ENCODE measurements around the gene HCRTR1.

The HCRTR1 gene

DNA sequence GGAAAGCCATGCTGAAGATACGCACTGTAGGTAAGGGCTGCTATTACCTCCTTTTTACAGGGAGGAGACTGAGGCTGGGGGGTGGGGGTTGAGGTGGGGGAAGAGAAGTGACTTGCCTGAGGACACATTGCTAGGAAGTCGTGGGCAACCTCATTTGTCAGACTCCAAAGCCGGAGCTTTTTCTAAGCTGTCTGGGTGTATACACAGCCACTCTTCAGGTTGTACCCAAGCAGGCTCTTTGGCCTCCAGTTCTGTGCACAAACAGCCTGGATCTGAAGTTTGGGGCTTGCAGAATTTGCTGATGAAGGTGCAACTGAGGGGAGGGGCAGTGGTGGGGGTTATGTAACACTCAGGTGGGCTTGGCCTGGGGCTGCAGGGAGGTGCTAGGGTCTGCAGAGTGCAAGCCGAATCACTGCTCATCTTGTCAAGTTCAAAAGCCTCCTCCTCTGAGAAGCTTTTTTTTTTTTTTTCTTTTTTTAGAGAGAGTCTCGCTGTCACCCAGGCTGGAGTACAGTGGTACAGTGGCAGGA is 24.3 kb upstream of the HCRTR1 start:
- no peak for DNase-seq (ENCODE audit: low read depth)
- in situ Hi-C loops (cut with HindIII; ENCODE audit: low sequenced_read_pairs): no loop called here
- TF ChIP-seq, protein P1, sequence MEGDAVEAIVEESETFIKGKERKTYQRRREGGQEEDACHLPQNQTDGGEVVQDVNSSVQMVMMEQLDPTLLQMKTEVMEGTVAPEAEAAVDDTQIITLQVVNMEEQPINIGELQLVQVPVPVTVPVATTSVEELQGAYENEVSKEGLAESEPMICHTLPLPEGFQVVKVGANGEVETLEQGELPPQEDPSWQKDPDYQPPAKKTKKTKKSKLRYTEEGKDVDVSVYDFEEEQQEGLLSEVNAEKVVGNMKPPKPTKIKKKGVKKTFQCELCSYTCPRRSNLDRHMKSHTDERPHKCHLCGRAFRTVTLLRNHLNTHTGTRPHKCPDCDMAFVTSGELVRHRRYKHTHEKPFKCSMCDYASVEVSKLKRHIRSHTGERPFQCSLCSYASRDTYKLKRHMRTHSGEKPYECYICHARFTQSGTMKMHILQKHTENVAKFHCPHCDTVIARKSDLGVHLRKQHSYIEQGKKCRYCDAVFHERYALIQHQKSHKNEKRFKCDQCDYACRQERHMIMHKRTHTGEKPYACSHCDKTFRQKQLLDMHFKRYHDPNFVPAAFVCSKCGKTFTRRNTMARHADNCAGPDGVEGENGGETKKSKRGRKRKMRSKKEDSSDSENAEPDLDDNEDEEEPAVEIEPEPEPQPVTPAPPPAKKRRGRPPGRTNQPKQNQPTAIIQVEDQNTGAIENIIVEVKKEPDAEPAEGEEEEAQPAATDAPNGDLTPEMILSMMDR (IDR thresholded peaks at IDR 0.05; ENCODE audit: low read depth, low read length, missing control alignments): no peak
- H3K4me3 ChIP-seq (ENCODE audit: low read depth, low read length): no peak overlapping the region

DNA sequence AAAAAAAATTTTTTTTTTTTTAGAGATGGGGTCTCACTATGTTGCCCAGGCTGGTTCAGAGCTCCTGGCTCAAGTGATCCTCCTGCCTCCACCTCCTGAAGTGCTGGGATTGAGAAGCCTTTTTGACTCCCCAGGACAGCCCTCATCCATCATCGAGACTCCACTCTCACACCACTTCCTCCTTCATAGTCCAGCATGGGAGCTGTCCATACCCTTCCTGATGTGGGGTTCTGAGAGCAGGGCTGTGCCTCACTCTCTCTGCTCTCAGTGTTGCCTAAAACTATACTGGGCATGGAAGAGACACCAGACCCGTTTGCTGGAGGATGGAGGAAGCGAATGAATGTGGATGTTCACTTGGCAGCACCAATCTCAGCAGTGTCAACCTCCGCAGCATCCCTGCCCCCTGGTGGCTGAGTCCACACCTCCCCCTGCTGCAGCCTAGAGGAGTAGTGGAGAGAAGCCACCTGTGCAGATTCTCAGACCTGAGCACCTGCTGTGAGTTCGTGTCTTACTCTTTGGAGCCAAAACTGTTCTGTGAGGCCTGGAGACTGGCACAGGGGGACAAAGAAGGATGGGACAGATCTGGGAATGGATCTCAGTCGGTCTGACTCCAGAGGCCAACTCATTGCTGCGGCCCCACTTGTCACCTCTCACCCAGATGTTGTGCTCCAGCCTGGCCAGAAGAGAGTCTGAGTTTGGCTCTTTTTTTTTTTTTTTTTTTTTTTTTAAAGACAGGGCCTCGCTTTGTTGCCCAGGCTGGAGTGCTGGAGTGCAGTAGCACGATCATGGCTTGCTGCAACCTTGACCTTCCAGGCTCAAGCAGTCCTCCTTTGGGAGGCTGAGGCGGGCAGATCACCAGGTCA is 23.5 kb upstream of the HCRTR1 start:
- TF ChIP-seq, protein P1 (IDR thresholded peaks at IDR 0.05; ENCODE audit: low read depth, low read length, missing control alignments): peak; percentile 94
- DNase-seq (ENCODE audit: low read depth): peak; percentile 36
- H3K4me3 ChIP-seq (ENCODE audit: low read depth, low read length): no peak overlapping the region
- in situ Hi-C loops (cut with HindIII; ENCODE audit: low sequenced_read_pairs): no loop called here

DNA sequence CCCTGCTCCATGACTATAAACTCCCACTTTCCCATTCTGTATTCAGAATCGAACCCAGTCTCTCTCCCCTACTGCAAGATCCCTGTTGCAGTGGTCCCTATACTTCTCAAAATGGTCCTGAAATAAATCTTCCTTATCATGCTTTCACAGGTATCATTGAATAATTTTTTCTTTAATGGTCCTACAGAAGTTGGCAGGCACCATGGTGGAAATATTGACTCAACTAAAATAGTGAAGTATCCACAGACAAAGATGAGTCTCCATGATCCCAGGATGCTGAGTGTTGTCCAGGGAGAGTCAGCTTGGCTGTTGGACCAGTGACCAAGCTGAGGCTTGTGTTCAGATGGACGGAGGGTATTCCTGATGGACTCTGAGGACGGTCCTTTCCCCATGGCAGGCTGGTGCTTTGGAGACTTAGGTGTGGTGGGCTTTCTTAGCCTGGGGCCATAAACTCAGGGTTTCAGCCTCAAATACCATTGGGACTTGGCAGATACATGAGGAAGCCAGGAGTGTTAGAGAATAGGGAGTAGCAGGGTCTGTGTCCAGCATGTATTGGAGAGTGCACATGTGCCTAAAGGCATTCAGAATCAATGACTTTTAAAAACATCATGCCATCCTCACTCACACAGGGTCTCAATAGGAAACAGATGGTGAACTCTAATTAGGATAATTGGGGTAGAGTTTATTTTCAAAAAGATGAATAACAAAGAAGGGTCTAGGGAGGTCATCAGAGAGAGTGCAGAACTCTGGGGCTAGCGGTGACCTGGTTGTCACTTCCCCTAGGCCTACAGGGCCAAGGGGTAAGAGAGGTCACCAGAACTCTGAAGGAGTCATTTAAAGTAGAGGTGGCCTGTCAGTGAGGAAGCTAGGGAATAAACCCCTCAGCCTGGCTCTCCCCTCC is 21.4 kb upstream of the HCRTR1 start:
- in situ Hi-C loops (cut with HindIII; ENCODE audit: low sequenced_read_pairs): no loop called here
- TF ChIP-seq, protein P1 (IDR thresholded peaks at IDR 0.05; ENCODE audit: low read depth, low read length, missing control alignments): no peak

DNA sequence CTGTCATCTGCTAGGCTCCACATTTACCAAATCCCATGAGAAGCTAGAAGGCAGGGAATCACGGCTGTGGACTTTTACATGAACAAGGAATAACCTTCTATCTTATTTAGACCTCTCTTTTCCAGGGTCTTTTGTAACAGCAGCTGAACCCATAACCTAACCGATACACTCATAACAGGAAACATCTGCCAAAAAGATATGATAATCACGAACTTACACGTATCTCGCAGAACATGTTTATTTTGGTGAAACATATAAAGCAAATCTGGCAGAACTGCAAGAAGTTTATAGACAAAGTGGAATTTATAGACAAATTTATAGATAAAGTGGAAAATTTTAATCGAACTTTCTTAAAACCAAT is 20.8 kb upstream of the HCRTR1 start:
- no peak for DNase-seq (ENCODE audit: low read depth)
- in situ Hi-C loops (cut with HindIII; ENCODE audit: low sequenced_read_pairs): no loop called here
- no peak overlapping the region for H3K4me3 ChIP-seq (ENCODE audit: low read depth, low read length)
- TF ChIP-seq, protein P1 (IDR thresholded peaks at IDR 0.05; ENCODE audit: low read depth, low read length, missing control alignments): no peak

More for the DNA sequence above, 21.4 kb upstream of the HCRTR1 start:
- no peak for DNase-seq (ENCODE audit: low read depth)
- H3K4me3 ChIP-seq (ENCODE audit: low read depth, low read length): no peak overlapping the region

DNA sequence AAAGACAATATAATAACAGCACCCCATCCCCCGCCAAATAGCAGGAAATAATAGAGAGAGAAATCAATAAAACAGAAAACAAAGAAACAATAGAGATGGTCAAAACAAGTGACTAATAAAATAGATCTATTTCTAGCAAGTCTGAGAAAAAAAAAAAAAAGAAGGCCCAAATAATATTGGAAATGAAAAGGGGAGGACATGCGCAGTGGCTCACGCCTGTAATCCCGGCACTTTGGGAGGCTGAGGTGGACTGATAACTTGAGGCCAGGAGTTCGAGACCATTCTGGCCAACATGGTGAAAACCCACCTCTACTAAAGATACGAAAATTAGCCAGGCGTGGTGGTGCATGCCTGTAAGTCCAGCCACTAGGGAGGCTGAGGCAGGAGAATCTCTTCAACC is 18.5 kb upstream of the HCRTR1 start:
- no peak for DNase-seq (ENCODE audit: low read depth)
- H3K4me3 ChIP-seq (ENCODE audit: low read depth, low read length): no peak overlapping the region
- TF ChIP-seq, protein P1 (IDR thresholded peaks at IDR 0.05; ENCODE audit: low read depth, low read length, missing control alignments): no peak
- in situ Hi-C loops (cut with HindIII; ENCODE audit: low sequenced_read_pairs): no loop called here

DNA sequence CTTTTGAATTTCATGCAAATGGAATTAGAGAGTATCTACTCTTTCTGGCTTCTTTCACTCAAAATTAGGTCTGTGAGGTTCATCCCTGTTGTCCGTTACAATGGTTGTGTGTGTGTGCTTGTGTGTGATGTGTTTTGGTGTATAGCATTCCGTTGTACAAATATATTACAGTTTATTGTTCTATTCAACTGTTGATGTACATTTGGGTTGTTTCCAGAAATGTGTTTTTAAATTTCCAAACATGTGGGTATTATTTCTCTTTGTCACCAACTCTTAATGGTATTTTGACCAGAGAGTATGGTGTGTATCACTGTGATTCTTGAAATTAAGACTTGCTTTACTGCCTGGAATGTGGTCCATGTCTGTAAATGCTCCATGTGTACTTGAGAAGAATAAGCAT is 16.8 kb upstream of the HCRTR1 start:
- TF ChIP-seq, protein P1 (IDR thresholded peaks at IDR 0.05; ENCODE audit: low read depth, low read length, missing control alignments): no peak
- no peak overlapping the region for H3K4me3 ChIP-seq (ENCODE audit: low read depth, low read length)
- in situ Hi-C loops (cut with HindIII; ENCODE audit: low sequenced_read_pairs): no loop called here
- DNase-seq (ENCODE audit: low read depth): no peak

All from astrocyte of the cerebellum (primary cell).